Measurements from ENCODE around the gene MARCHF5. TPM values are rescaled to one million over a fixed set of nuclear protein-coding genes. Genes with fewer than 3 reads are reported as not detected.

Gene MARCHF5
- total and polyA plus RNA-seq, 10 of the 15 experiments (the other 5 are each of a cell fraction or from before 2014, with no cell fraction given), result 4.8 to 46.8 (median 19.0) TPM

GRCh38 chr10:92350411-92350810, 59.4 kb downstream of the MARCHF5 start:
- intact Hi-C loops (cut with micrococcal nuclease; ENCODE audit: unreplicated experiment) (no loop called here), in situ Hi-C loops (cut with MboI) (no loop called here)
- FAIRE-seq (no peak), ATAC-seq (no peak), DNase-seq (ENCODE audit: low read depth, low spot score) (no peak)
- no peak overlapping the region for H3K4me3 ChIP-seq
- H3K9ac ChIP-seq (ENCODE audit: control insufficient read depth, insufficient read depth, low read length), result no peak overlapping the region
- no peak overlapping the region for H3K27ac ChIP-seq (ENCODE audit: control insufficient read depth, insufficient read depth)
- no peak for TF ChIP-seq MEF2B (IDR thresholded peaks at IDR 0.05; ENCODE audit: partially characterized antibody, poor library complexity, severe bottlenecking)
- TF ChIP-seq ZNF274 (IDR thresholded peaks at IDR 0.05; ENCODE audit: insufficient read depth, insufficient read length), result no peak
- TF ChIP-seq BRCA1 (IDR thresholded peaks at IDR 0.05; ENCODE audit: low read depth, low read length), result no peak
- no peak for TF ChIP-seq SMC3 (IDR thresholded peaks at IDR 0.05; ENCODE audit: borderline replicate concordance, low read length)
- no peak for TF ChIP-seq TARDBP (IDR thresholded peaks at IDR 0.05; ENCODE audit: borderline replicate concordance)
- TF ChIP-seq EP300 (IDR thresholded peaks at IDR 0.05; ENCODE audit: borderline replicate concordance in 1 of 2, control insufficient read depth in 1 of 2, low read depth in 2 of 2, low read length in 2 of 2), result no peak
- no peak for TF ChIP-seq SPI1 (IDR thresholded peaks at IDR 0.05; ENCODE audit: borderline replicate concordance, insufficient read depth, low read depth, low read length)
- no peak for TF ChIP-seq HCFC1 (IDR thresholded peaks at IDR 0.05; ENCODE audit: low read length)
- no peak for TF ChIP-seq ZNF217 (IDR thresholded peaks at IDR 0.05)
- TF ChIP-seq LARP7 (IDR thresholded peaks at IDR 0.05), result no peak
- no peak for TF ChIP-seq RELB (IDR thresholded peaks at IDR 0.05; ENCODE audit: low read depth)
- TF ChIP-seq SREBF1 (IDR thresholded peaks at IDR 0.05; ENCODE audit: low read length), result no peak
- no peak for TF ChIP-seq POLR2AphosphoS5 (IDR thresholded peaks at IDR 0.05; ENCODE audit: low read length)
- TF ChIP-seq SUPT20H (IDR thresholded peaks at IDR 0.05; ENCODE audit: borderline replicate concordance, control insufficient read depth, low read depth, low read length), result no peak
- CTCF ChIA-PET, result no interaction called here
- SMC1A ChIA-PET (ENCODE audit: uncharacterized antibody, unreplicated experiment), result no interaction called here
- no peaks in the 10 kb centered on the region for H3K79me2 ChIP-seq (ENCODE audit: control insufficient read depth, insufficient read depth, low read length)
- no peaks in the 10 kb centered on the region for H3K27me3 ChIP-seq (replicated peaks in 1 of 2; ENCODE audit: control insufficient read depth in 2 of 2, insufficient read depth in 2 of 2, low read length in 1 of 2)
- H2AFZ ChIP-seq (ENCODE audit: control insufficient read depth, low read depth, low read length), result no peak overlapping the region
- WGBS (ENCODE audit: insufficient coverage, insufficient replicate concordance, low lambda C conversion rate, missing lambda C conversion rate), result 99% methylated on average over 4 of the region's 4 CpGs
- H3K9me3 ChIP-seq (replicated peaks; ENCODE audit: control insufficient read depth, insufficient read depth, low read length), result no peaks in the 10 kb centered on the region
- H4K20me1 ChIP-seq (ENCODE audit: control insufficient read depth, insufficient read depth), result no peaks in the 10 kb centered on the region
- RAD21 ChIA-PET (ENCODE audit: unreplicated experiment), result no interaction called here
- H3K4me1 ChIP-seq (ENCODE audit: control insufficient read depth, insufficient read depth, low read length), result no peaks in the 10 kb centered on the region
- peaks cover 0 to 3% of the 10 kb centered on the region in 2 experiments; a peak in 3 of 4 replicates for H3K36me3 ChIP-seq (ENCODE audit: control insufficient read depth in 2 of 2, insufficient read depth in 2 of 2, low read length in 1 of 2)
- no peak overlapping the region for H3K4me2 ChIP-seq (ENCODE audit: control insufficient read depth, insufficient read depth)
- POLR2A ChIA-PET, result no interaction called here
- no TSS peak for BruUV-seq (replicated peaks)

Data from GM12878 (cell line).